ENCODE data around the gene SYTL2. TPM values are rescaled to one million over a fixed set of nuclear protein-coding genes. Genes with fewer than 3 reads are reported as not detected.

The SYTL2 gene, protein sequence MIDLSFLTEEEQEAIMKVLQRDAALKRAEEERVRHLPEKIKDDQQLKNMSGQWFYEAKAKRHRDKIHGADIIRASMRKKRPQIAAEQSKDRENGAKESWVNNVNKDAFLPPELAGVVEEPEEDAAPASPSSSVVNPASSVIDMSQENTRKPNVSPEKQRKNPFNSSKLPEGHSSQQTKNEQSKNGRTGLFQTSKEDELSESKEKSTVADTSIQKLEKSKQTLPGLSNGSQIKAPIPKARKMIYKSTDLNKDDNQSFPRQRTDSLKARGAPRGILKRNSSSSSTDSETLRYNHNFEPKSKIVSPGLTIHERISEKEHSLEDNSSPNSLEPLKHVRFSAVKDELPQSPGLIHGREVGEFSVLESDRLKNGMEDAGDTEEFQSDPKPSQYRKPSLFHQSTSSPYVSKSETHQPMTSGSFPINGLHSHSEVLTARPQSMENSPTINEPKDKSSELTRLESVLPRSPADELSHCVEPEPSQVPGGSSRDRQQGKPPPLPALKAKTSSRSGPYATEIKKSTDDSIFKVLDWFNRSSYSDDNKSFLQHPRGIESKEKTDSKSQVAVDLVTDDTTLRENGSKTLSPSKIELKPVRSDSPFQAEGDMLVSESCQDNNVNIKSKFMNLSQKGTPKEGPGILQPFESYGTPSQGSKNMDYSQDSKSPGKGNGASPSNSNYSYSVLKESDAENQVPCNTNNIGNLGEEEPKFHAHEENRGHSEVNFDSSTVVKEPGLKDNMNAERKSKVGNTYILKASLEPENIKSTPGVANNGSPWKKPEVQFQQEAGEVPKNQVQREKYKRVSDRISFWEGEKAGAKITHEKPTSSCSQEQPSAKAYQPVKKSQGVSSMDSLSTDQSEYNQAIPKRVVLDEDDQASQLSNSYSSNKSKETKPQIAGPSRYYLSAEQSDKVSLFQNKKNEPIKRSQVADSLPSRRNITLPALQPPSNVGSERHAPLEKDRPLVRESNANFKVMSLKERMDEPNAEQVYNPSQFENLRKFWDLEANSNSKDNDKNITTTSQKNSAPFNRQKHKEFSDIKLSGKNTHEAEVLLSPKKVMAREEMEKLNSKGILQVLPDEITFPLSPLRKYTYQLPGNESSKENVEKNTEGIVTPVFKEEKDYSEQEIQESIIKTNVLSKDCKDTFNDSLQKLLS (N-terminal part only)
- 13.1 to 30.4 TPM (median 15.4 TPM) in 5 replicates for total RNA-seq (2022; extraction: Qiagen RNA extraction; ENCODE audit: low read depth)

DNA sequence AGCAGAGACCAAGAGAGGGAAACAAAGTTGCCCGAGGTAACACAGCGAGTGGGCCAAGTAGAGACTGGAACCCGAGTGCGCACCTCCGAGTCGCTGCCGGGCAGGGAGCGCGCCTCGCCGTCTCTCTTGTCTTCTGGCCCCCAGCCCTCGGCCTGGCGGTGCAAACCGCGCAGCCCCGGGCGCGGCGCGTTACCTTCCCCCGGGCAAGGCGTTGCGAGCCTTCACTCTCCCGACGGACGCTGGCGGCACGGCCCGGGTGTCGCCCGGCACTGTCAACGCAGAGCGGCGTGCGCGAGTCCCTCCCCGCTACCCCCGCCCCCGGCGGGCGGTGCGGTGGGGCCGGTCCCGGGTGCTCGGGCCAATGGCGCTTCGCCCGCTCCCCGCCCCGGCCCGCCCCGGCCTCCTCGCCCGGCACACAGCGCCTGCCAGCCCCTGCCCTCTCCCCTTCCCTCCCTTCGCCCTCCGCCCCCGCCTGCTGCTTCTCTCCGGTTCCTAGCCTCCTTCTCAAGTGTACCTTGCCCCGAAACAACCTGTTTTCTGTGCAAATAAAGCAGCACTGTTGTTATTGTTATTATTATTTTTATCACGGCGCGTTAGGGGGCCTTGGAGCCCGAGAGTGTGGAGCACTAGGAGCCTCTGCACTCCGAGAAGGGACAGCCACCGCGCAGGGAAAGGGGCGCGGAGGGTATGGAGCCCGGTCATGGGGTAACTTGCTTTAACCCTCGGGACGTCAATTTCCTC lies at the start of gene SYTL2:
Gene SYTL2 (minus strand): TSS at position 271 of the 741 bp plus-strand sequence. CDS start 53,416 bp downstream, outside the sequence.

DNA sequence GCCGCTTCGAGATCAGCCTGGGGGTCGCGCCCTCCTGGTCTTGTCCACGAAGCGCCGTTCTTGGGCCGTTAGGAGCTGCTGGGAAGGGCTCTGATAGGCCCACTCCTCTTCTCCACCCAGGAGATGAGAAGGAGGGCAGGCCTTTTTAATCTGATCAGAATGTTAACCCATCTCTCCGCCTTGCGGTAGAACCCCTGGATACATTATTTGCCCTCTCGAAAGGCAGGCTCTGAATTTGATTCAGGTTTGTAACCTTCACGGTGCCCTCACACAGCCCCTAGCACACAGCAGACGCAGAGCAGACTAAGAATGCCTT lies 44.4 kb upstream of the SYTL2 start, which contains the start of gene CCDC83:
Gene CCDC83 (plus strand): TSS at position 43 of the 316 bp plus-strand sequence. CDS start 9,741 bp downstream, outside the sequence.

DNA sequence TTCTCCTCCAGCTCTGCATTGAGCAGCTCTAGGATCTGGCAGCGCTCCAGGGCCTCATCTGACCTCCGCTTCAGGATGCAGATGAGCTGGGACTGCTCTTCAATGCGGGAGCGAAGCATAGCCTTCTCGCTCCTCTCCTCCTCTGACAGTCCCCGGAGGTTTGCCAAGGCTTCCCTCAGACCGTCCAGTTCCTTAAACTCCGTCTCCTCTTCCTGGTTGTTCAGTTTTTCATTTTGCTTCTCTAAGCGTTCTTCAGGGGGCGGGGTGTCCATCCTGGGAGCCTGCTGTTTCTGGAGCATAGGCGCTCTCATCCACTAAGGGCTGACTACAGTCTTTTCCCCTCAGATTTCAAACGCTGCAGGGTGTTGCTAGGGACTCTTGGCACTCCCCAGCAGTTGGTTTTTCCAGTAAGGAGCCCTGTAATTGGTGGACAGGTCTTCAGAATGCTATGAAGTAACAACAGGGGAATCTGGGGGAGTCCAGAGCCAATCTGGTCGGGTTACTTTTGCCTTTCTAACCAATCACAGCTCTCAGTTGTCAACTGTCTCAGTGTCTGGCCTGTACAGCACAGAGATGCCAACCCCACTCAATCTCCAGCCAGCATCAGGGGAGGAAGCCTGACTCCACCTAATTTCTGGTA lies 125.0 kb downstream of the SYTL2 start, which contains the start of gene CCDC89:
Gene CCDC89 (minus strand): TSS at position 376 of the 640 bp plus-strand sequence. CDS start 65 bp downstream, at position 311.

DNA sequence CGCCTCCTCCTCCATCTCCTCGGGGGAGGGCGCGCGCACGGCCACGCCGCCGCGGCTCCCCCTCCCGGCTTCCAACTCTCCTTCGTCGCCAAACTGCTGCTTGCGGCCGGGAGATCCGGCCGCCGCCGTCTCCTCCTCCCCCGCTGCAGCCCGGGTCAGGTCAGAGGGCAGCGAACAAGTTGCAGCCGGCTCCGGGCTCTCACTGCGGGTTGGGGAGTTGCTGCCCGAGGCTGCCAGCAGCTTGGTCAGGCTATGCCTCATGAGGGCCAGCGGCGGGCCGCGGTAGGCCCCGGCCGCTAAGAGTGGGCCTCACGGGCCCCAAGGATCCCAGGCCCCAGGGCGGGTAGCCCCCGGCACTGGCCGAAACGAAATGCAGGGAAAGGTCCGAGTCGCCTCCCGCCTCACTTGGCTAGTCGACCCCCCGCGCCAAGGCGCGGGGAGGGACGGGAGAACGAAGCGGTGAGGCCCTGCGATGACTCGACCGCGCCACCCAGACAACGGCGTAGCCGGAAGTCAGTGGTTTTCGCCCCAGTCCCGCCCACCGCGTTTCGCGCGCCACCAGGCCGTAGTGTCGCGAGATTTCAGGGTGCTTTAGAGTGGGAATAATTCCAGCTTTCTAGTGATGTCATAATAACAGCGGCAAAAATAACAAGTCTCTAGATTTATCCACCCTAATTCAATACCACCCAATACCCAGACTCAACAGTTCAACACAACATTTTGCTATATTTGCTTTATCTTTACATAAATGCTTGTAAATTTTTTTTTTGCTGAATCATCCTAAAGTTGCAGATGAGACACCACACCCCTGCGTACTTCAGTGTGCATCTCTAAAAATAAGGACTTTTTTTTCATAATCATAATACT lies 146.1 kb downstream of the SYTL2 start, which contains the start of gene CREBZF:
Gene CREBZF (minus strand): TSS at position 515 of the 867 bp plus-strand sequence. CDS start 254 bp downstream, at position 261.

DNA sequence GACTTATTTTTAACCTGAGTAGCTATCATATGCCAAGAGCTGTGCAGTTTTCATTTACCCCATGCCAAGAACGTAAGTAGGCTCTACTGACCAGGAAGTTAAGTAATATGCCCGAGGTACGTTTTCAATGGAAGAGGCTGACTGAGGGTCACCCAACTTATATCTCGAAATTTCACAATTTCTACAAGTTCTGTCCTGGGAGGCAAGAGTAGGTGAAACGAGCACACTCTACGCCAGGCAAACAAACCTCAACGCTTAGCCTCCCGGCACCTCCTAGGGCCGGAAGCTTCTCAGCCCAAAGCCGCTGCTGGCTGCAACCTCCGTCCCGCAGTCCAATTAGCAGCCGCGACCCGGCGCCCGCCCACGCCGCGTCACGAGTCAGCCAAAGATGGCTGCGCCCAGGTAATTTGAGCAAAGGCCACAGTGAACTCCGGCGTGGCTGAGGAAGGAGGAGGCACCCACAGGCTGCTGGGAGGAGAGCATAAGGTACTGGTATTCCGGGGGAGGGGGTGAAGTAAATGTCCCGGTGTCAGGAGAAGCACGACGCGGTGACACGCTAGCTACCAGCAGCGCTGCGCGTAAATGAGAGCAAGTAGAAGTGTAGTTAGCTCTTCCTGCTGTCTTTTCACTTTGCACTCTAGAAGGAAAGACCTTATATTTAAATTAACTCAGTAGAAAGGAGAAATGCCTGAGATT lies 163.2 kb downstream of the SYTL2 start, which contains the start of gene TMEM126A:
Gene TMEM126A (plus strand): TSS at position 364 of the 696 bp plus-strand sequence. CDS start 2,289 bp downstream, outside the sequence.

Other genes starting within 250 kb of the SYTL2 start
- 0.18 to 0.41 TPM (median 0.32 TPM) in 4 of 5 replicates, not detected in the other for gene DLG2, start 183.8 kb downstream of the SYTL2 start, total RNA-seq (2022; extraction: Qiagen RNA extraction; ENCODE audit: low read depth)
- gene TMEM126B, start 182.5 kb downstream of the SYTL2 start, total RNA-seq (2022; extraction: Qiagen RNA extraction; ENCODE audit: low read depth): 45.5 to 72.2 TPM (median 56.1 TPM) in 5 replicates
- 41.4 to 57.8 TPM (median 56.3 TPM) in 5 replicates for gene TMEM126A, start 163.2 kb downstream of the SYTL2 start, total RNA-seq (2022; extraction: Qiagen RNA extraction; ENCODE audit: low read depth)
- 15.3 to 33.0 TPM (median 32.6 TPM) in 5 replicates for gene CREBZF, start 146.0 kb downstream of the SYTL2 start, total RNA-seq (2022; extraction: Qiagen RNA extraction; ENCODE audit: low read depth)
- gene CCDC89, start 124.9 kb downstream of the SYTL2 start, total RNA-seq (2022; extraction: Qiagen RNA extraction; ENCODE audit: low read depth): not detected in 5 replicates
- not detected in 5 replicates for gene CCDC83, start 44.2 kb upstream of the SYTL2 start, total RNA-seq (2022; extraction: Qiagen RNA extraction; ENCODE audit: low read depth)

Measured in A549 treated with RU486 at 1 μM for 4 hours (cell line).